Measurements from ENCODE around the gene DSP. TPM values are rescaled to one million over a fixed set of nuclear protein-coding genes. Genes with fewer than 3 reads are reported as not detected.

The DSP gene
- total and polyA plus RNA-seq, 2 experiments from 2014 or later: 73.7 to 156 TPM

DNA sequence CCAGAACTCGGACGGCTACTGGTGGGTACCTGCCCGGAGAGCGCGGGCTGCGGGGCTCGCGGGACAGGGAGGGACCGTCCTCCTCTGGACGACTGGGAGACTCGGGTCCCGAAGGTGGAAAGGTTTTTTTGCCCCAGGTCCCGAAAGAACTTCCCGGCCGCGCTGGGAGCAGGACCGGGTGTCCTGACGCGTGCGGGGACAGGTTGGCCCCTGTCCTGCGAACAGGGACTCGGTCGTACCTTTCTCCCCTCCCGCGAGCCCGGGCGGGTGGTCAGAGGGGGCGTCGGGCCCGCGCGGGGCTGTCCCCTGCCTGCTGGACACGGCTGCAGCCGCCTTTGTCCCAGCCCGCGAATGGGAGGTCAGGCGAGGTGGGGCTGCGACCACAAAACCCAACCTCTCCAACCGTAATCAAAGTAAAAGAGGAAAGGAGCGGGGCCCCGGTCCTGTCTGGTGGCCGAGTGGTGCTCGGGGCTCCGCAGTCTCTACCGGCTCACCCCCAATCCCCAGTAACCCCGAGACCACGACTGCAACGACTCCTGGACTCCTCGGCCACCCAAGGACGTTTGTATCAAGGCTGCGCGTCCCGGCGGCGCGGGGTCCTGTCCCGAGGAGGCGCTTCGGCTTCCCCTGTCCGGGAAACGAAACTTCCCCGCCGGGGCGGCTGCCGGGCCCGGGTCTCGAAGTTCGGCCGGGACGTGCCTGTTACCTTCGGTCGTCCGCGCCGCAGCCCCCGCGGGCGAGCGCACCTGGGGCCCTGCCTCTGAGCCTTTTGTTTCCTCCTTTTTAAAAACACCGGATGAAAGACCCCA, 798 bp downstream of the DSP start:
- peaks cover 26% of the 10 kb centered on the region for H3K4me1 ChIP-seq (ENCODE audit: insufficient read depth)
- DNase-seq (ENCODE audit: low spot score): peak; percentile 52
- peaks cover 49% of the 10 kb centered on the region for H3K79me2 ChIP-seq
- peak overlapping the region; percentile 75 for H3K4me2 ChIP-seq
- H4K20me1 ChIP-seq (ENCODE audit: insufficient read depth, poor library complexity, severe bottlenecking): no peaks in the 10 kb centered on the region
- H3K9me3 ChIP-seq (ENCODE audit: low read depth): no peaks in the 10 kb centered on the region
- no peaks in the 10 kb centered on the region for H3K9me2 ChIP-seq (replicated peaks; ENCODE audit: insufficient read depth)
- H2AFZ ChIP-seq: peak overlapping the region; percentile 51
- 1% methylated on average over 68 of the region's 80 CpGs for WGBS (ENCODE audit: low lambda C conversion rate, missing lambda C conversion rate)
- TF ChIP-seq, protein P1, sequence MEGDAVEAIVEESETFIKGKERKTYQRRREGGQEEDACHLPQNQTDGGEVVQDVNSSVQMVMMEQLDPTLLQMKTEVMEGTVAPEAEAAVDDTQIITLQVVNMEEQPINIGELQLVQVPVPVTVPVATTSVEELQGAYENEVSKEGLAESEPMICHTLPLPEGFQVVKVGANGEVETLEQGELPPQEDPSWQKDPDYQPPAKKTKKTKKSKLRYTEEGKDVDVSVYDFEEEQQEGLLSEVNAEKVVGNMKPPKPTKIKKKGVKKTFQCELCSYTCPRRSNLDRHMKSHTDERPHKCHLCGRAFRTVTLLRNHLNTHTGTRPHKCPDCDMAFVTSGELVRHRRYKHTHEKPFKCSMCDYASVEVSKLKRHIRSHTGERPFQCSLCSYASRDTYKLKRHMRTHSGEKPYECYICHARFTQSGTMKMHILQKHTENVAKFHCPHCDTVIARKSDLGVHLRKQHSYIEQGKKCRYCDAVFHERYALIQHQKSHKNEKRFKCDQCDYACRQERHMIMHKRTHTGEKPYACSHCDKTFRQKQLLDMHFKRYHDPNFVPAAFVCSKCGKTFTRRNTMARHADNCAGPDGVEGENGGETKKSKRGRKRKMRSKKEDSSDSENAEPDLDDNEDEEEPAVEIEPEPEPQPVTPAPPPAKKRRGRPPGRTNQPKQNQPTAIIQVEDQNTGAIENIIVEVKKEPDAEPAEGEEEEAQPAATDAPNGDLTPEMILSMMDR (IDR thresholded peaks at IDR 0.05; ENCODE audit: poor library complexity): no peak
- TF ChIP-seq EZH2phosphoT487 (IDR thresholded peaks at IDR 0.05; ENCODE audit: low read depth, severe bottlenecking, unreplicated experiment) (no peak), EZH2 (IDR thresholded peaks at IDR 0.05; ENCODE audit: borderline replicate concordance) (no peak)
- no peaks in the 10 kb centered on the region for H3K27me3 ChIP-seq
- H3K4me3 ChIP-seq: peak overlapping the region; percentile 84
- H3K27ac ChIP-seq: peak overlapping the region; percentile 98
- no peaks in the 10 kb centered on the region for H3K36me3 ChIP-seq (replicated peaks; ENCODE audit: insufficient read depth, low read depth)

DNA sequence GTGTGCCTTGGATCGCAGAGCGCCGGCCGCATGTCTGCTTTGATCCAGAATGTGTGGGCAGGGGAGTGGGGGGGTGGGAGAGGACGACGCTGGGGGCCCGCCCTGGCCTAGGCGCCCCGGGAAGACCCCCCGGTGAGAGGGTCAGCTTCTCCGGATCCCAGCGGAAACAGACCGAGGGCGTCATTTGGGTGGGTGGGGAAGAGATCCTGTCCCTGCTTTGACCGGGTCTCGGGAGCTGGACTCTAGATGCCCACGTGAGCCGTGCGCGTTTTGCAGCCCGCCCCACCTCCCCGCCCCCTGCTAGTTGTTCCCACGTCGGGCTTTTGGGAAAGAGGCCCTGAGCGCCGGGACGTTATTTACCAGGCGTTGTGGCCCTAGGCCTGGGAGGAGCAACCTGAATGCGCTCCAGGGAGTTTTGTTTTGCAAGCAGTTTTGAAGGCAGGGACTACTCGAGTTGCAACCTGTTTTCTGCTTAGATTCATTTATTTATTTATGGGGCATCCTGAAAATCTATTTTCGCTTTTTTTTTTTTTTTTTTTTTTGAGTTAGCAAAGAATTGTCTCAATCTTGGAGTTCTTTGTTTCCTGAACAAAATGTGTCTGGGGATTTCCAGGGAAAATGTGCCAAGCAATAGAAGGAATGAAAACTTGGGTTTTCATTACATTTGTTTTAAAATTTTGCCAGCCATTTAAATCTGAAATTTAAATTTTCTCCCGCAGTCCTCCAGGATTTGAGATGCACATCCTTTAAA, 1.6 kb downstream of the DSP start:
- TF ChIP-seq EZH2 (IDR thresholded peaks at IDR 0.05; ENCODE audit: borderline replicate concordance): no peak
- TF ChIP-seq, protein P1 (IDR thresholded peaks at IDR 0.05; ENCODE audit: poor library complexity): no peak
- no peak for TF ChIP-seq EZH2phosphoT487 (IDR thresholded peaks at IDR 0.05; ENCODE audit: low read depth, severe bottlenecking, unreplicated experiment)
- WGBS (ENCODE audit: low lambda C conversion rate, missing lambda C conversion rate): under 1% methylated on average over 14 of the region's 32 CpGs
- Histone ChIP-seq H3K36me3 (replicated peaks; ENCODE audit: insufficient read depth, low read depth) (no peaks in the 10 kb centered on the region), H3K9me3 (ENCODE audit: low read depth) (no peaks in the 10 kb centered on the region), H4K20me1 (ENCODE audit: insufficient read depth, poor library complexity, severe bottlenecking) (no peaks in the 10 kb centered on the region), H3K9me2 (replicated peaks; ENCODE audit: insufficient read depth) (no peaks in the 10 kb centered on the region), H3K4me2 (peak overlapping the region; percentile 75), H3K4me1 (ENCODE audit: insufficient read depth) (peaks cover 33% of the 10 kb centered on the region), H3K27ac (peak overlapping the region; percentile 98), H2AFZ (peak overlapping the region; percentile 51), H3K79me2 (peaks cover 57% of the 10 kb centered on the region), H3K4me3 (peak overlapping the region; percentile 84), H3K27me3 (no peaks in the 10 kb centered on the region)
- DNase-seq (ENCODE audit: low spot score): peak; percentile 94

DNA sequence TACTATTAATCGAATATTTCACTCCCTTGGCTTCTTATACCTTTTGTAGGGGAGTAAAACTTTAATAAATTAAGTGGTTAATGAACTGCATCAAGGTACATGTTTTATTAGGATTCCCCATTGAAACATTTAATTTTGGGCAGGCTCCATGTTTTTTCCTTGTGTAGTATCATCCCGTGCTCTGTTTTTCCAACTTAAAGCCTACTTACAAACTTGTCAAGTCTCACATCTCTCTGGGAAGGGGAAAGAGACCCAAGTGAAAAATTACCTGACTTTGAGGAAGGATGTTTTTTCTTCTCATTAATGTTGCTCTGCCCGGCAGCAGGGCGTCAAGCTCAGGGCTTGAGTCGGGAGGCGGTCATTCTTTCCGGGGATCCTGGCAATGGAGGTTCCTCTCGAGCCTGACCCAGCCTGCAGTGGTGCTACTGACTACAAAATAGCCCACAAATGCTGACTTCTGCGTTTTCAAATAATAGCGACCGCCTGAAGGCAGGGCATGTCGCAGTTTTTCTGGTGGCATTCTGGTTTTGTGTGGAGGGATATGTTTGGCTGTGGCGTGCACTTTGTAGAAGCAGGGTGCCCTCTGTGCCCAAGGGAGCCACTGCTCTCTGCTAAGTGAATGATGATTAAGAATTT, 2.4 kb downstream of the DSP start:
- Histone ChIP-seq H3K36me3 (replicated peaks; ENCODE audit: insufficient read depth, low read depth) (no peaks in the 10 kb centered on the region), H3K4me2 (peak overlapping the region; percentile 75), H3K27ac (peak overlapping the region; percentile 98), H4K20me1 (ENCODE audit: insufficient read depth, poor library complexity, severe bottlenecking) (no peaks in the 10 kb centered on the region), H3K4me3 (peak overlapping the region; percentile 84), H3K79me2 (peaks cover 58% of the 10 kb centered on the region), H3K27me3 (no peaks in the 10 kb centered on the region), H3K9me3 (ENCODE audit: low read depth) (no peaks in the 10 kb centered on the region), H2AFZ (no peak overlapping the region), H3K4me1 (ENCODE audit: insufficient read depth) (peaks cover 34% of the 10 kb centered on the region), H3K9me2 (replicated peaks; ENCODE audit: insufficient read depth) (no peaks in the 10 kb centered on the region)
- TF ChIP-seq, protein P1 (IDR thresholded peaks at IDR 0.05; ENCODE audit: poor library complexity): no peak
- TF ChIP-seq EZH2 (IDR thresholded peaks at IDR 0.05; ENCODE audit: borderline replicate concordance) (no peak), EZH2phosphoT487 (IDR thresholded peaks at IDR 0.05; ENCODE audit: low read depth, severe bottlenecking, unreplicated experiment) (no peak)
- peak; percentile 38 for DNase-seq (ENCODE audit: low spot score)
- 20% methylated on average over 13 of the region's 13 CpGs for WGBS (ENCODE audit: low lambda C conversion rate, missing lambda C conversion rate)

Data from hepatocyte (in vitro differentiated cells).